IPS-15b (cell line): ENCODE results near the gene ATP2C1.

Source experiments
- H3K27me3 ChIP-seq: one replicate; pipeline ENCODE4 v1.6.1; 2013; ENCODE audit warnings: low read length; ENCODE audit not compliant: control insufficient read depth, insufficient read depth
- H3K36me3 ChIP-seq: one replicate; pipeline ENCODE4 v1.6.1; 2013; ENCODE audit warnings: low read length; ENCODE audit not compliant: control insufficient read depth, insufficient read depth
- H3K4me1 ChIP-seq: one replicate; pipeline ENCODE4 v1.6.1; 2013; ENCODE audit warnings: mild to moderate bottlenecking, low read length; ENCODE audit not compliant: control insufficient read depth, insufficient read depth
- H3K4me3 ChIP-seq: one replicate; pipeline ENCODE4 v1.5.1; 2013; ENCODE audit warnings: low read depth, low read length
- H3K9ac ChIP-seq: one replicate; pipeline ENCODE4 v1.6.1; 2013; ENCODE audit warnings: low read depth, mild to moderate bottlenecking, low read length
- H3K9me3 ChIP-seq: one replicate; pipeline ENCODE4 v1.6.1; 2013; ENCODE audit warnings: mild to moderate bottlenecking, low read length; ENCODE audit not compliant: control insufficient read depth, insufficient read depth

The ATP2C1 gene

DNA sequence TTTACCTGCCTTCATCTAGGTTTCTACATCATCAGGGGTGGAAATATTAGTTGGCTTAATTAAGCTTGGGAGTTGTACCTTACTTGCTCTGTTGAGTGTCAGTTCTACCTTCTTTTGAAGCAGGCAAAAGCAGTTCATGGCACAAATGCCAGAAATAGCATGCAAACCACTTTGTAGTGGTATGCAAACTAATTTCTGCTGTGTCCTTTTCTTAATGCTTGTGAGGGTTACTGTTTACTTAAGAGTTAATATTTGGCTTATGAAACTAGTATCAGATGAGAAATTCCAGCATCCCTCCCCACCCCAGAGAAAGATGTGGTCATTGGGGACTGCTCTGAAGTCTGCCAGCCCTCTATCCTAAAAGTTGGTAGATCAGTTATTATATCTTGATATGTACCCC is 7.1 kb downstream of the ATP2C1 start:
- H3K9ac ChIP-seq: no peak overlapping the region

DNA sequence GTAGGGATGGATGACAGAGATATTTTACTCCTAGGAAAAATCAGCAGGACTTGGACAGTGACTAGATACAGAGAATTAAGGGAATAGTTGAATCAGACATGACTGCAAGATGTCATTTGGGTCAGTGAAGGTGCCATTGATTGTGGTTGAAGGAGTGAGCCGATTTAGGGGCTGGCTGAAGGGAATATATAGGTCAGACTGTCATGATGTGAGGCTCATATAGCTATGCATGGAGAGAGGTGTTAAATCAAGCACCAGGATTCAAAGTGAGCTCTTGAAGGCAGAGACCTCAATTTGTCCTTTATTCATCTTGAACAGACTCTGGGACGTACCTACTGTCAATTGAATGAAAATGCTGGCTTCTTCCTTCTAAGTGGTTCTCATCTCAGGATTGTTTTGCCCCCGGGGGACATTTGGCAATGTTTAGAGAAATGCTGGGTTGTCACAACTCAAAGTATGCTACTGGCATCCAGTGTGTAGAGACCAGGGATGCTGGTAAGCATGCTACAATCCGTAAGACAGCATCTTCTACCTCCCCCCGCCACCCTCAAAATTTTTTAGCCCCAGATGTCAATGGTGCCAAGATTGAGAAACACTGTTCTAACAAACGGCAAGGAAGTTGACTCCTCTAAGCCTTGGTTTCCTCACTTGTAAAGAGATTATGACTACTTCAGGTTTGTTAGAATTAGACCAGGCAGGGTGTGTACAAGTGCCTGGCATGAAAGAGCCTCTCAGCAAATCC is 7.8 kb downstream of the ATP2C1 start:
- no peaks in the 10 kb centered on the region for H3K27me3 ChIP-seq
- no peaks in the 10 kb centered on the region for H3K36me3 ChIP-seq
- no peaks in the 10 kb centered on the region for H3K9me3 ChIP-seq
- peaks cover 30% of the 10 kb centered on the region for H3K4me1 ChIP-seq
- no peak overlapping the region for H3K9ac ChIP-seq
- no peak overlapping the region for H3K4me3 ChIP-seq

More for the DNA sequence above, 7.1 kb downstream of the ATP2C1 start:
- Histone ChIP-seq H3K27me3 (no peaks in the 10 kb centered on the region), H3K4me1 (peaks cover 33% of the 10 kb centered on the region), H3K4me3 (no peak overlapping the region), H3K9me3 (no peaks in the 10 kb centered on the region), H3K36me3 (no peaks in the 10 kb centered on the region)

DNA sequence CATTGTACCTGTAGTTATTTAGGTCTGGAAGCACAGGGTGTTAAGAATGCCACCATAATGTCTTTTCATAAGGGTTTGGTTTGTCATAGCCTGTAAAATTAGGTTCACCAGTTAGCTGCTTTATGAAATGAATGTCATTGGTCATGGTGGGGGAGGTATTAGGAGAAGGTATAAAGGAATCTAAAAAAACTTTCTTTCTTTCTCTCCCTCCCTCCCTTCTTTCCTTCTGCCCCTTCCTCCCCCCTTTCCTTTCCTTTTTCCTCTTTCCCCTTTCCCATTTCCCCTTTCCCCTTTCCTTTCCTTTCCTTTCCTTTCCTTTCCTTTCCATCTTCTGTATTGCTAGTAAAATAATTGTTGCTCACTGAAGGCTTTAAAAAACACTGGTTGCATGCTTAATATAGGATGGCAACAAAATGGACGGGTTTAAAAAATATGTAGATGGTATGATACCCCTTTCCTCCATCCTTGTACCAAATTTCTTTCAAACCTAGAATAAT is 9.6 kb downstream of the ATP2C1 start:
- Histone ChIP-seq H3K9me3 (no peaks in the 10 kb centered on the region), H3K36me3 (no peaks in the 10 kb centered on the region), H3K4me1 (peaks cover 20% of the 10 kb centered on the region), H3K27me3 (no peaks in the 10 kb centered on the region), H3K4me3 (no peak overlapping the region), H3K9ac (no peak overlapping the region)

DNA sequence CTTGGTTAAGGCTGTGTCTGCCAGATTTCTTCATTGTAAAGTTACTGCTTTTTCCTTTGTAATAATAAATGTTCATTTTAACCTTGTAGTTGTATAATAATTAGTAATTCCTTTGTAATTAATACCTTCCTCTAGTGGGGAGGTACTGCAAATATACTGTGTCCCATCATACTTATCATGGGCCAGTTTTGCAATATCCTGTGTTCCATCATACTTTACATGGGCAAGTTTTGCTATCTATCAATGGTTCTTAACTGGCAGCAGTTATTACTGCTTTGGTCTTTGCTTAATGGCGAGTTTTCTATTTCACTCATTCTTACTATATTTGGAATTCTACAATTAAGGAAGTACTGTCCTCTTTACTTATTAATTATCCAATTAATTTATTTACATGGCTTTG is 10.6 kb downstream of the ATP2C1 start:
- no peaks in the 10 kb centered on the region for H3K36me3 ChIP-seq
- H3K9ac ChIP-seq: no peak overlapping the region
- no peaks in the 10 kb centered on the region for H3K27me3 ChIP-seq
- H3K9me3 ChIP-seq: no peaks in the 10 kb centered on the region
- H3K4me1 ChIP-seq: peaks cover 14% of the 10 kb centered on the region
- H3K4me3 ChIP-seq: no peak overlapping the region

DNA sequence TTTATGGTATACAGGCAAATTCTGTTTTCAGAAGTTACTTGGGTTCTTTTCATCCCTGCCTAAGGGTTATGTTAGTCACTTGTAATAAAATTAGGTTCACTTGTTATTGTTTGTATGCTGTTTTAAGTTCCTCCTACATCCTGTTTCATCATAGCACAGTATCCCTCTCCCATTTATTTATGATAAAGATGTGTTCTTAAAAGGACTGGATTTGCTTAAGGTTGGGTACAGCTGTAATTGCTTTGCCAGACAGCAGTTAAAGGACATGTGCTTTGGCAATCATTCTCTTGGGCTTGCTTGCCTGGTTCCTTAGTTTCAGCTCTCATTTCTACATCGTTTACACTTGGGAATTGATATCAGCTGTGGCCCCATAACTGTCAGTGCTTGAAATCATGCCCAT is 11.7 kb downstream of the ATP2C1 start:
- Histone ChIP-seq H3K4me3 (no peak overlapping the region), H3K9me3 (no peaks in the 10 kb centered on the region), H3K4me1 (peaks cover 13% of the 10 kb centered on the region), H3K36me3 (no peaks in the 10 kb centered on the region), H3K27me3 (no peaks in the 10 kb centered on the region), H3K9ac (no peak overlapping the region)

DNA sequence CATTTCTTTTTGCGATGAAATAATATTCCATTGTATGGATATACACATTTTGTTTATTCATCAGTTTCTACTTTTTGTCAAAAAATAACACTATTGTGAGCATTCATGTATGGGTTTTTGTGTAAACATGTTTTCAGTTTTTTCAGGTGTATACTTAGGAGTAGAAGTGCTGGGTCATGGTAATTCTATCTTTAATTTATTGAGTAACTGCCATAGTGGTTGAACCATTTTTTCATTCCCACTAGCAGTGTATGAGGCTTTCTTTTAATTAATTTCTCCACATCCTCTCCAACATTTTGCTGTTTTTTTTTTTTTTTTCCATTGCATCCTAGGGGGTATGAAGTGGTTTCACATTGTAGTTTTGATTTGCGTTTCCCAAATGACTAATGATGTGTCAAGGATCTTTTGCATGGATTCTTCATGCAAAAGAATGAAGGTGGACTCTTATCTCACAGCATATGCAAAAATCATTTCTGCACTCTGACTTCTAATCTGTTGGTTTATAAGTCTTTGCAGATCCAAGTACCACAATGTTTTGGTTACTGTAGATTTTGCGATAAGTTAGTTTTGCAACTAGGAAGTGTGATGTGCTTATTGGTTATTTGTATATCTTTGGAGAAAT is 12.6 kb downstream of the ATP2C1 start:
- no peak overlapping the region for H3K9ac ChIP-seq
- no peaks in the 10 kb centered on the region for H3K9me3 ChIP-seq
- H3K27me3 ChIP-seq: no peaks in the 10 kb centered on the region
- no peak overlapping the region for H3K4me3 ChIP-seq
- no peaks in the 10 kb centered on the region for H3K36me3 ChIP-seq
- H3K4me1 ChIP-seq: peaks cover 5% of the 10 kb centered on the region

DNA sequence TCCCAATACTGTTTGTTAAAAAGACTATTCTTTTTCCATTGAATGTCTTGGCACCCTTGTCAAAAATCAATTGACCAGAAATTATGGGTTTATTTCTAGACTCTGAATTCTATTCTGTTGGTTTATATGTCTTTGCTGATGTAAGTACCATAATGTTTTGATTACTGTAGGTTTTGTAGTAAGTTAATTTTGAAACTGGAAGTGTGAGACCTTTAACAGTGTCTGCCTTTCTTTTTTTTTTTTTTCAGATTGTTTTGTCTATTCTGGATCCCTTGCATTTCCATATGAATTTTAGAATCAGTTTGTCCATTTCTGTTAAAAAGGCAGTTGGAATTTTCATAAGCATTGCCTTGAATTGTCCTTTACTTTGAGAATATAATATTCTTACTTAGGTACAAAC is 13.6 kb downstream of the ATP2C1 start:
- no peaks in the 10 kb centered on the region for H3K4me1 ChIP-seq

DNA sequence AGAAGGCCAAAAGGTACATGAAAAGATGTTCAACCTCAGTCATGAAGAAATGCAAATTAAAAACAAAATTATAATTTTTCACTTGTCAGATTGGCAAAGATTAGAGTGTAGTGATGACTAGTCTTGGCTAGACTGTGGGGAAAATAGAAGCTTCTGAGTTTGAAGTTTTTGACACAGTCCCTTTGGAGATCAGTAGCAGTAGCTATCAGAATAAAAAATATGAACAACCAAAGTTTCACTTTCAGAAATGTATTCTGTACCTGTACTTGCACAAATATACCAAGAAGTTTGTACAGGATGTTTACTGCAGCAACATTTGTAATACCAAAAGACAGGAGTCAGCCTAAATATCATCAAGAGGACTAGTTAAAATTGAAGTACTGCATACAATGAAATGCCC is 14.1 kb downstream of the ATP2C1 start:
- Histone ChIP-seq H3K4me3 (no peak overlapping the region), H3K27me3 (no peaks in the 10 kb centered on the region), H3K36me3 (no peaks in the 10 kb centered on the region), H3K4me1 (no peaks in the 10 kb centered on the region), H3K9me3 (no peaks in the 10 kb centered on the region), H3K9ac (no peak overlapping the region)

More for the DNA sequence above, 13.6 kb downstream of the ATP2C1 start:
- no peak overlapping the region for H3K4me3 ChIP-seq
- H3K9ac ChIP-seq: no peak overlapping the region
- no peaks in the 10 kb centered on the region for H3K36me3 ChIP-seq
- H3K9me3 ChIP-seq: no peaks in the 10 kb centered on the region
- no peaks in the 10 kb centered on the region for H3K27me3 ChIP-seq

DNA sequence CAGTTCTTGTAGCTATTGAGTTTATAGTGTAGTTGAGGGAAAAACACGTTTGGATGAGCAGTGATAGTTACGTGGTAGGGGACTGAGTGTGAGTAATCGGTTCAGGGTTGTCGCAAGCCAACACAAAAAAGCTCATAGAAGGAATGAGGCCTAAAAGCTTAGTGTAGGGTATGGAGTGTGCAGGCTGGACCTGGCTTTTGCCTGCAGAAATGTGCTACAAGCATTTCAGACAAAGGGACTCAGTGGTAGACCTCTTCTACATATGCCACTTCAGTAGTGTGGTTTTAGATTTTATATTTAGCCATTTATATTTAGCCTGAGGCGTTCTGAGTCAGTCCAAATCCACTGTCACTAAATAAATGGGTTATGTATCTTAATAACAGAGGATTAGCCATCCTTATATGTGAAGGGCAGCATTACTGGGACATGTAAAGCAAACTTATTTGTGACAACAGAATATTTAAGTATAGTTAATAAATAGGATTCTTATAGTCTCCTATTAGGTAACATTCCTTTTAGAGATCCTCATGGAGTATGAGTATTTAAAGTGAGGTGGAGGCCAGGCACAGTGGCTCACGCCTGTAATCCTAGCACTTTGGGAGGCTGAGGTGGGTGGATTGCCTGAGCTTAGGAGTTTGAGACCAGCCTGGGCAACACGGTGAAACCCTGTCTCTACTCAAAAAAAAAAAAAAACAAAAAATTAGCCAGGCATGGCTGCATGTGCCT is 21.8 kb downstream of the ATP2C1 start:
- H3K4me1 ChIP-seq: no peaks in the 10 kb centered on the region
- H3K4me3 ChIP-seq: no peak overlapping the region
- no peaks in the 10 kb centered on the region for H3K36me3 ChIP-seq
- H3K9me3 ChIP-seq: no peaks in the 10 kb centered on the region
- no peaks in the 10 kb centered on the region for H3K27me3 ChIP-seq
- no peak overlapping the region for H3K9ac ChIP-seq

DNA sequence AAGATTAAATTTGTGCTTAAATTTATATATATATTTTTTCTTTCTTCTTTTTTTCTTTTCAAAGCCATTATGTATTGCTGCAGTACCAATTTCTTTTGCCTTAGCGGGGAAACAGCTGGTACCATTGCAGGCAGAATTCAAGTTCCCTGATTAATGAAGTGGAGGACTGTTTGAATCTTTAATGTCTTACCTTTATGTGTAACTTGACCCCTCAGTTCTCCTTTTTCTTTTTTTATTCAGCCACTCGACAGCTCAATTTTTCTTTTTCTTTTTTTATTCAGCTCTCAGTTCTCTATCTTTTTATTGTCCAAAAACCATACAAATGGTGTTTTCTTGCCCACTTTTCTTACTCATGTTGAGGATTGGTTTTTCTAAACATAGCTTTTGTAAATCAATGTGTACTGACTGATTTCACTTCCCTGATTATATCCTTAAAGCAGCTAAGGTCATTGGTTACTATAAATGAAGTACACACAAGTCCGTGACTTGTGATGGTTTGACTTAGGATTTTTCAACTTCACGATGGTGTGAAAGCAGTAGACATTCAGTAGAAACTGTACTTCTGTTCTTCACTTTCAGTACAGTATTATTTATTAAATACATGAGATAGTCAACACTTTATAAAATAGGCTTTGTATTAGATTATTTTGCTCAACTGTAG is 22.8 kb downstream of the ATP2C1 start:
- no peaks in the 10 kb centered on the region for H3K4me1 ChIP-seq
- H3K9ac ChIP-seq: no peak overlapping the region
- no peak overlapping the region for H3K4me3 ChIP-seq
- H3K27me3 ChIP-seq: no peaks in the 10 kb centered on the region
- H3K36me3 ChIP-seq: no peaks in the 10 kb centered on the region
- H3K9me3 ChIP-seq: no peaks in the 10 kb centered on the region

DNA sequence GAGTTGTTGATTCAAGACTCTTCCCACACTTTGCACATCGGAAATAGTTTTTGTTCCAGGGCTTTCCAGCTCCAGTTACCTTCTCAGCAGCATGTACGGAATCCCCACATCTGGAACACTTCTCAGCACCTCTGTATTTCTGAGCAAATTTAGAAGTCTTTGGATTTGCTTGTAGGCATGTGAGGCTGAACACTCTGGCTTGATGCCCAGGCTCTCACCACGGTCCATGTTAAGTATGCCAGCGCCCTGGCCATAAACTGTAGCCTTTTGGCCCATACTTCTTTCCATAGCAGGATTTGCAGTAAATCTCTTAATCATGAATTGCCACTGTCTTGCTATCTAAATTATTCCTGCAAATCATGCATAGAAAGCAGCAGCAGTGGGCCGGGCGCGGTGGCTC is 24.4 kb downstream of the ATP2C1 start:
- no peaks in the 10 kb centered on the region for H3K9me3 ChIP-seq
- H3K27me3 ChIP-seq: no peaks in the 10 kb centered on the region
- no peak overlapping the region for H3K9ac ChIP-seq
- no peak overlapping the region for H3K4me3 ChIP-seq
- no peaks in the 10 kb centered on the region for H3K4me1 ChIP-seq
- no peaks in the 10 kb centered on the region for H3K36me3 ChIP-seq
